WI38 (cell line): ENCODE data around the gene TMEM131.

Experiments
- H3K4me3 ChIP-seq: 2 replicates; pipeline ENCODE4 v1.5.1; 2011; ENCODE audit warnings: low read depth, mild to moderate bottlenecking, control low read depth, low read length
- CTCF ChIP-seq: IDR thresholded peaks from 2 replicates; pipeline ENCODE4 v1.5.1; 2012; ENCODE audit warnings: low read depth, mild to moderate bottlenecking, control low read depth, low read length

Gene TMEM131

GRCh38 chr2:97792416-97792815 lies 203.3 kb downstream of the TMEM131 start:
- no peak overlapping the region for H3K4me3 ChIP-seq
- no peak for TF ChIP-seq CTCF

GRCh38 chr2:97788986-97789644 lies 206.6 kb downstream of the TMEM131 start:
- no peak overlapping the region for H3K4me3 ChIP-seq
- TF ChIP-seq CTCF: no peak

GRCh38 chr2:97785818-97786217 lies 209.9 kb downstream of the TMEM131 start:
- H3K4me3 ChIP-seq: no peak overlapping the region
- no peak for TF ChIP-seq CTCF

GRCh38 chr2:97784953-97785352 lies 210.8 kb downstream of the TMEM131 start:
- no peak for TF ChIP-seq CTCF
- H3K4me3 ChIP-seq: no peak overlapping the region

GRCh38 chr2:97781981-97782380 lies 213.8 kb downstream of the TMEM131 start:
- no peak overlapping the region for H3K4me3 ChIP-seq
- TF ChIP-seq CTCF: no peak

GRCh38 chr2:97779141-97779540 lies 216.6 kb downstream of the TMEM131 start:
- H3K4me3 ChIP-seq: no peak overlapping the region
- no peak for TF ChIP-seq CTCF

- TF ChIP-seq CTCF: no peak
- no peak overlapping the region for H3K4me3 ChIP-seq
Measured at GRCh38 chr2:97775074-97775473, 220.7 kb downstream of the TMEM131 start.
